Measurements from ENCODE around the gene OTOA.

Gene OTOA

GRCh38 chr16:21704733-21705132 lies 41.0 kb downstream of the OTOA start:
- TF ChIP-seq SP2 (tag by site-specific recombination; IDR thresholded peaks at IDR 0.05) (0 out of 2 replicates have a peak, but pooled peaks have one; percentile 7), TCF7L2 (IDR thresholded peaks at IDR 0.05; ENCODE audit: borderline replicate concordance, low read depth, low read length) (no peak)
- H3K4me3 ChIP-seq (ENCODE audit: low read depth, low read length), result no peak overlapping the region
- no peaks in the 10 kb centered on the region for H3K4me1 ChIP-seq (ENCODE audit: control insufficient read depth, insufficient read depth, low read length)
- no peak overlapping the region for H3K27ac ChIP-seq (ENCODE audit: extremely low read depth, low read depth, low read length)
- H3K9me3 ChIP-seq (ENCODE audit: control insufficient read depth, insufficient read depth, low read depth, low read length), result no peaks in the 10 kb centered on the region
- ChIA-PET POLR2A (no interaction called here), CTCF (interaction anchor here (1.4 kb wide), 2 partner anchors 10 to 14 kb away, joined by 3 to 5 read pairs; no protein-coding TSS in a partner anchor)
- H3K36me3 ChIP-seq (ENCODE audit: control insufficient read depth in 2 of 2, insufficient read depth in 1 of 2, low read length in 2 of 2), result no peaks in the 10 kb centered on the region

GRCh38 chr16:21708533-21709115 lies 44.9 kb downstream of the OTOA start:
- Histone ChIP-seq H3K4me3 (ENCODE audit: low read depth, low read length) (no peak overlapping the region), H3K36me3 (ENCODE audit: control insufficient read depth in 2 of 2, insufficient read depth in 1 of 2, low read length in 2 of 2) (no peaks in the 10 kb centered on the region), H3K9me3 (ENCODE audit: control insufficient read depth, insufficient read depth, low read depth, low read length) (no peaks in the 10 kb centered on the region), H3K27ac (ENCODE audit: extremely low read depth, low read depth, low read length) (no peak overlapping the region), H3K4me1 (ENCODE audit: control insufficient read depth, insufficient read depth, low read length) (no peaks in the 10 kb centered on the region)
- ChIA-PET POLR2A (no interaction called here), CTCF (interaction anchor here (0.6 to 4.9 kb wide), 29 partner anchors 11 to 977 kb away, joined by 3 to 43 read pairs (median 4); no protein-coding TSS in a partner anchor)
- TF ChIP-seq CTCF (tag by site-specific recombination; IDR thresholded peaks at IDR 0.05) (peak; percentile 50), ZBTB49 (tag by site-specific recombination; IDR thresholded peaks at IDR 0.05; ENCODE audit: low read depth) (no peak), ZNF133 (tag by site-specific recombination; IDR thresholded peaks at IDR 0.05) (no peak), REST (tag by site-specific recombination; IDR thresholded peaks at IDR 0.05) (no peak), ZBTB48 (tag by site-specific recombination; IDR thresholded peaks at IDR 0.05) (no peak), ZNF654 (tag by site-specific recombination; IDR thresholded peaks at IDR 0.05; ENCODE audit: low read depth) (peak; percentile 84), KLF10 (tag by site-specific recombination; IDR thresholded peaks at IDR 0.05) (no peak), ZNF561 (tag by site-specific recombination; IDR thresholded peaks at IDR 0.05; ENCODE audit: borderline replicate concordance) (0 out of 2 replicates have a peak, but pooled peaks have one; percentile 40), ZEB2 (tag by site-specific recombination; IDR thresholded peaks at IDR 0.05) (0 out of 2 replicates have a peak, but pooled peaks have one; percentile 15)

GRCh38 chr16:21710938-21711337 lies 47.2 kb downstream of the OTOA start:
- no peaks in the 10 kb centered on the region for H3K9me3 ChIP-seq (ENCODE audit: control insufficient read depth, insufficient read depth, low read depth, low read length)
- no peak overlapping the region for H3K4me3 ChIP-seq (ENCODE audit: low read depth, low read length)
- H3K27ac ChIP-seq (ENCODE audit: extremely low read depth, low read depth, low read length), result no peak overlapping the region
- ChIA-PET CTCF (interaction anchor here (0.7 to 4.9 kb wide), 3 partner anchors 54 to 724 kb away, joined by 3 to 43 read pairs (median 3); no protein-coding TSS in a partner anchor), POLR2A (interaction anchor here (0.6 kb wide), 1 partner anchor 25 kb away, joined by 3 read pairs; no protein-coding TSS in a partner anchor)
- no peaks in the 10 kb centered on the region for H3K4me1 ChIP-seq (ENCODE audit: control insufficient read depth, insufficient read depth, low read length)
- no peaks in the 10 kb centered on the region for H3K36me3 ChIP-seq (ENCODE audit: control insufficient read depth in 2 of 2, insufficient read depth in 1 of 2, low read length in 2 of 2)
- TF ChIP-seq ZEB2 (tag by site-specific recombination; IDR thresholded peaks at IDR 0.05) (no peak), HOXA7 (CRISPR knock-in tag; IDR thresholded peaks at IDR 0.05; ENCODE audit: borderline replicate concordance) (no peak), OVOL3 (tag by site-specific recombination; IDR thresholded peaks at IDR 0.05) (no peak), ZNF704 (tag by site-specific recombination; IDR thresholded peaks at IDR 0.05) (no peak), ATF2 (tag by site-specific recombination; IDR thresholded peaks at IDR 0.05; ENCODE audit: low read depth) (no peak), ZNF561 (tag by site-specific recombination; IDR thresholded peaks at IDR 0.05; ENCODE audit: borderline replicate concordance) (no peak), ZNF292 (tag by site-specific recombination; IDR thresholded peaks at IDR 0.05; ENCODE audit: borderline replicate concordance, low read depth) (no peak), MEIS1 (CRISPR knock-in tag; IDR thresholded peaks at IDR 0.05; ENCODE audit: borderline replicate concordance) (no peak), ZIC2 (tag by site-specific recombination; IDR thresholded peaks at IDR 0.05) (no peak), ZNF670 (tag by site-specific recombination; IDR thresholded peaks at IDR 0.05; ENCODE audit: low read depth) (no peak), ZNF558 (tag by site-specific recombination; IDR thresholded peaks at IDR 0.05) (no peak)
